Measurements from ENCODE around the gene SHISA8. TPM values are rescaled to one million over a fixed set of nuclear protein-coding genes. Genes with fewer than 3 reads are reported as not detected.
A peak's percentile ranks its signal among the peaks of the same experiment; 100 is the strongest.

Gene SHISA8
- total and polyA plus RNA-seq, 4 donors, result not detected

GRCh38 chr22:41913842-41914534 lies 886 bp downstream of the SHISA8 start:
- H3K4me1 ChIP-seq (ENCODE audit: control insufficient read depth in 4 of 4, insufficient read depth in 4 of 4, low read length in 3 of 4), result peaks cover 6 to 24% (median 14%) of the 10 kb centered on the region in 4 donors
- TF ChIP-seq HNF4G (IDR thresholded peaks at IDR 0.05), result no peak
- TF ChIP-seq REST (IDR thresholded peaks at IDR 0.05), result no peak
- no peak for TF ChIP-seq ATF3 (IDR thresholded peaks at IDR 0.05)
- TF ChIP-seq EGR1 (IDR thresholded peaks at IDR 0.05; ENCODE audit: low read depth in 2 of 2), result no peak
- TF ChIP-seq GABPA (IDR thresholded peaks at IDR 0.05 in 1 of 2, conservative IDR thresholded peaks at IDR 0.05 in 1 of 2), result no peak
- no peak for TF ChIP-seq FOXA1 (IDR thresholded peaks at IDR 0.05)
- TF ChIP-seq RXRA (IDR thresholded peaks at IDR 0.05), result no peak
- TF ChIP-seq TAF1 (conservative IDR thresholded peaks at IDR 0.05), result no peak
- TF ChIP-seq FOXA2 (IDR thresholded peaks at IDR 0.05), result no peak
- TF ChIP-seq NR2F2 (IDR thresholded peaks at IDR 0.05), result no peak
- no peak for TF ChIP-seq CTCF (IDR thresholded peaks at IDR 0.05; ENCODE audit: low read depth, low read length, missing input control)
- no peak for TF ChIP-seq HNF4A (conservative IDR thresholded peaks at IDR 0.05)
- TF ChIP-seq RAD21 (IDR thresholded peaks at IDR 0.05), result no peak
- TF ChIP-seq JUND (IDR thresholded peaks at IDR 0.05), result no peak
- TF ChIP-seq YY1 (IDR thresholded peaks at IDR 0.05), result no peak
- no peak for TF ChIP-seq ZBTB33 (IDR thresholded peaks at IDR 0.05)
- no peak for TF ChIP-seq SP1 (IDR thresholded peaks at IDR 0.05)
- no peak for TF ChIP-seq MAX (IDR thresholded peaks at IDR 0.05)
- peak overlapping the region in 1 of 3 donors; percentile 42 for H3K4me3 ChIP-seq (ENCODE audit: low read depth in 1 of 3, low read length in 3 of 3)
- H3K36me3 ChIP-seq (ENCODE audit: control insufficient read depth in 4 of 4, insufficient read depth in 3 of 4, low read depth in 1 of 4, low read length in 3 of 4), result no peaks in the 10 kb centered on the region
- no peak overlapping the region for H3K9ac ChIP-seq (ENCODE audit: low read depth in 1 of 2, low read length in 2 of 2)
- no peak for DNase-seq (ENCODE audit: low spot score)
- peaks cover 4 to 12% (median 8%) of the 10 kb centered on the region in 4 donors for H3K27me3 ChIP-seq (ENCODE audit: control insufficient read depth in 4 of 4, insufficient read depth in 4 of 4, low read length in 3 of 4)
- H3K27ac ChIP-seq (ENCODE audit: low read depth in 1 of 2, low read length in 2 of 2), result no peak overlapping the region
- 4% methylated on average over 79 of the region's 79 CpGs for WGBS
- no peaks in the 10 kb centered on the region for H3K9me3 ChIP-seq (ENCODE audit: control insufficient read depth in 4 of 4, low read length in 3 of 4)
